IMR-90 (cell line): Measurements from ENCODE around the gene ANO4.

ENCODE experiments used
- POLR2A ChIP-seq: IDR thresholded peaks from 2 replicates; pipeline ENCODE4 v1.6.1; 2012; ENCODE audit warnings: mild to moderate bottlenecking, low read depth, low read length
- RAD21 ChIP-seq: IDR thresholded peaks from 2 replicates; pipeline ENCODE4 v1.6.1; 2012; ENCODE audit warnings: low read length, improper control_type of control experiment
- RCOR1 ChIP-seq: IDR thresholded peaks from 2 replicates; pipeline ENCODE4 v1.6.1; 2012; ENCODE audit warnings: mild to moderate bottlenecking, low read length, improper control_type of control experiment; ENCODE audit not compliant: insufficient replicate concordance
- TF ChIP-seq, protein P1 (sequence below): conservative IDR thresholded peaks from 2 replicates; pipeline ENCODE4 v1.5.1; 2012; ENCODE audit warnings: mild to moderate bottlenecking, low read depth, low read length, improper control_type of control experiment
- TF ChIP-seq, protein P2 (sequence below): fragments of 150-350 bp; IDR thresholded peaks from 2 replicates; pipeline ENCODE4 v1.6.1; 2016; ENCODE audit warnings: low read depth, mild to moderate bottlenecking, low read length, moderate library complexity, borderline replicate concordance

DNA sequence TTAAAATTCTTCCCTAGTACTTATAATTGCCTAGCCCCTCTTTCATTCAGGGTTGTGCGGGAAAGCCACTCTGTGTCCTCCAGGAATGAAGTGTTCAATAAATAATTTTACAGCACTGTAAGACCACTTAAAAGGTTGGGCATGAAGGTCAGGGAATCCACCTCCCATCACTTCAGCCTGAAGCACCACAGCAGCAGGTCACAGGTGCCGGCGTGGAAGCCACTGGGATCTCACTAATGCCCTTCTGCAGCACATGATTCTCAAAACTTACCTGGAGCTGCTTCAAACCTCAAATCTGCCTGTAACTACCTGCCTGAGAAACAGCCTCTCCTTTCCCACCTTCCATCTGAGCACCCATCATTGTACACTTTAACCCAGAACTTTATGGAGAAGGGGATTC is 159.5 kb downstream of the ANO4 start:
- TF ChIP-seq POLR2A (no peak), RAD21 (no peak), RCOR1 (no peak)
- TF ChIP-seq, protein P1, sequence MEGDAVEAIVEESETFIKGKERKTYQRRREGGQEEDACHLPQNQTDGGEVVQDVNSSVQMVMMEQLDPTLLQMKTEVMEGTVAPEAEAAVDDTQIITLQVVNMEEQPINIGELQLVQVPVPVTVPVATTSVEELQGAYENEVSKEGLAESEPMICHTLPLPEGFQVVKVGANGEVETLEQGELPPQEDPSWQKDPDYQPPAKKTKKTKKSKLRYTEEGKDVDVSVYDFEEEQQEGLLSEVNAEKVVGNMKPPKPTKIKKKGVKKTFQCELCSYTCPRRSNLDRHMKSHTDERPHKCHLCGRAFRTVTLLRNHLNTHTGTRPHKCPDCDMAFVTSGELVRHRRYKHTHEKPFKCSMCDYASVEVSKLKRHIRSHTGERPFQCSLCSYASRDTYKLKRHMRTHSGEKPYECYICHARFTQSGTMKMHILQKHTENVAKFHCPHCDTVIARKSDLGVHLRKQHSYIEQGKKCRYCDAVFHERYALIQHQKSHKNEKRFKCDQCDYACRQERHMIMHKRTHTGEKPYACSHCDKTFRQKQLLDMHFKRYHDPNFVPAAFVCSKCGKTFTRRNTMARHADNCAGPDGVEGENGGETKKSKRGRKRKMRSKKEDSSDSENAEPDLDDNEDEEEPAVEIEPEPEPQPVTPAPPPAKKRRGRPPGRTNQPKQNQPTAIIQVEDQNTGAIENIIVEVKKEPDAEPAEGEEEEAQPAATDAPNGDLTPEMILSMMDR, result no peak
- TF ChIP-seq, protein P2, sequence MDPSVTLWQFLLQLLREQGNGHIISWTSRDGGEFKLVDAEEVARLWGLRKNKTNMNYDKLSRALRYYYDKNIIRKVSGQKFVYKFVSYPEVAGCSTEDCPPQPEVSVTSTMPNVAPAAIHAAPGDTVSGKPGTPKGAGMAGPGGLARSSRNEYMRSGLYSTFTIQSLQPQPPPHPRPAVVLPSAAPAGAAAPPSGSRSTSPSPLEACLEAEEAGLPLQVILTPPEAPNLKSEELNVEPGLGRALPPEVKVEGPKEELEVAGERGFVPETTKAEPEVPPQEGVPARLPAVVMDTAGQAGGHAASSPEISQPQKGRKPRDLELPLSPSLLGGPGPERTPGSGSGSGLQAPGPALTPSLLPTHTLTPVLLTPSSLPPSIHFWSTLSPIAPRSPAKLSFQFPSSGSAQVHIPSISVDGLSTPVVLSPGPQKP, result no peak
